Activated CD4-positive, alpha-beta T cell treated with anti-CD3 and anti-CD28 coated beads for 36 hours (primary cell): ENCODE measurements around the gene ENHO. TPM values are rescaled to one million over a fixed set of nuclear protein-coding genes. Genes with fewer than 3 reads are reported as not detected.
"Not testable (repeated sequence)": the region's sequence is repeated elsewhere in the genome, so short reads cannot be mapped to it uniquely, and the experiment has no call there.

Source experiments
- ATAC-seq: fragments of 200-7000 bp; cut with Tn5 transposase; one replicate; pipeline ENCODE4 v1.10.0; 2021; ENCODE audit warnings: mild to moderate bottlenecking, moderate library complexity
- CTCF ChIA-PET: fragments of 350-600 bp; sonication (Branson Sonifier 250); formaldehyde crosslinking; loops from one replicate; lab custom pipeline; 2021; ENCODE audit warnings: antibody characterized with exemption; lab: Charles Lee
- POLR2A ChIA-PET: fragments of 350-600 bp; sonication (Branson Sonifier 250); formaldehyde crosslinking; loops from one replicate; lab custom pipeline; 2021; ENCODE audit warnings: antibody characterized with exemption, inconsistent platforms; lab: Charles Lee
- DNase-seq: peaks from one replicate; pipeline ENCODE4 v3.0.0-alpha.2; 2020
- H3K27ac Mint-ChIP-seq: one replicate; pipeline ENCODE4 v1.8.0; 2021; ENCODE audit warnings: mixed read lengths
- H3K27me3 Mint-ChIP-seq: one replicate; pipeline ENCODE4 v1.8.0; 2021; ENCODE audit warnings: mixed read lengths
- H3K36me3 Mint-ChIP-seq: one replicate; pipeline ENCODE4 v1.8.0; 2021; ENCODE audit warnings: low read depth, mixed read lengths
- H3K4me1 Mint-ChIP-seq: one replicate; pipeline ENCODE4 v1.8.0; 2021; ENCODE audit warnings: mixed read lengths
- H3K4me3 Mint-ChIP-seq: one replicate; pipeline ENCODE4 v1.8.0; 2021; ENCODE audit warnings: mild to moderate bottlenecking, moderate library complexity, mixed read lengths
- H3K9me3 Mint-ChIP-seq: one replicate; pipeline ENCODE4 v1.8.0; 2021; ENCODE audit warnings: low read depth, mixed read lengths
- intact Hi-C, 2 experiments: fragments of 100-400 bp; cut with DNase I in 1 of 2; cut with micrococcal nuclease in 1 of 2; formaldehyde crosslinking; loops; one replicate each; pipeline versions ENCODE4 v1.14.2 to v1.15.1; 2022 to 2024; cut with DNase I, micrococcal nuclease
- total RNA-seq, 2 experiments: library from RNA; stranded (reverse); gene quantifications; one replicate each; pipeline ENCODE4 v1.2.3, GENCODE V29; 2021

ENHO gene
- total RNA-seq, 2 experiments from 2014 or later, result not detected

DNA sequence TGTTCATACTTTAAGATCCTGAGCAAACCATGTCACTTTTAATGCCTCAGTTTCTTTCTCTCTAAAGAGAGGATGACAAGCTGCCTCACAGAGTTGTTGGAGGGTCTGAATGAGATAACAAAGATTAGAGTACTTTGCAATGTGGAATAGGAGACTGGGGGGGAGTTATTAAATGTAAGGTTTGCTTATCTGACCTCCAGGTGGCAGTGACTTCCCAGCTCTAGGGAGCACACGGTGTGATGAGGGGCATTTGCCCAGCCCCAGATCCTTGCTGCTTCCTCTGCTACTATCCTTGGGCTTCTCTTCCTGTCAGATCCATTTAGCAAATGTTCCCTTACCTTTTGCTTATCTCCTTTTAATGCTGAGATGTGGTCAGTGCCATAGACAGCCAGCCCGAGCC is 30.7 kb downstream of the ENHO start:
- POLR2A ChIA-PET, result no interaction called here
- ATAC-seq (no peak), DNase-seq (no peak)
- Mint-ChIP-seq H3K27ac (no peak overlapping the region), H3K27me3 (peaks cover 25% of the 10 kb centered on the region), H3K4me3 (no peak overlapping the region), H3K9me3 (no peaks in the 10 kb centered on the region), H3K36me3 (no peaks in the 10 kb centered on the region), H3K4me1 (no peaks in the 10 kb centered on the region)
- intact Hi-C loops, result loop anchor here in 1 of 2 experiments (5.0 kb wide), 1 partner anchor 80 kb away; no protein-coding TSS in a partner anchor
- CTCF ChIA-PET, result no interaction called here

- peaks cover 26% of the 10 kb centered on the region for H3K27me3 Mint-ChIP-seq
- DNase-seq (no peak), ATAC-seq (no peak)
- CTCF ChIA-PET, result interaction anchor here (0.6 kb wide), 1 partner anchor 143 kb away, joined by 3 read pairs; no protein-coding TSS in a partner anchor
- H3K36me3 Mint-ChIP-seq, result no peaks in the 10 kb centered on the region
- POLR2A ChIA-PET, result no interaction called here
- intact Hi-C loops, result loop anchor here in 1 of 2 experiments (5.0 kb wide), 1 partner anchor 79 kb away; no protein-coding TSS in a partner anchor
- H3K27ac Mint-ChIP-seq, result no peak overlapping the region
- no peak overlapping the region for H3K4me3 Mint-ChIP-seq
- no peaks in the 10 kb centered on the region for H3K4me1 Mint-ChIP-seq
- H3K9me3 Mint-ChIP-seq, result no peaks in the 10 kb centered on the region
Measured at GRCh38 chr9:34491596-34491995, 31.2 kb downstream of the ENHO start.

DNA sequence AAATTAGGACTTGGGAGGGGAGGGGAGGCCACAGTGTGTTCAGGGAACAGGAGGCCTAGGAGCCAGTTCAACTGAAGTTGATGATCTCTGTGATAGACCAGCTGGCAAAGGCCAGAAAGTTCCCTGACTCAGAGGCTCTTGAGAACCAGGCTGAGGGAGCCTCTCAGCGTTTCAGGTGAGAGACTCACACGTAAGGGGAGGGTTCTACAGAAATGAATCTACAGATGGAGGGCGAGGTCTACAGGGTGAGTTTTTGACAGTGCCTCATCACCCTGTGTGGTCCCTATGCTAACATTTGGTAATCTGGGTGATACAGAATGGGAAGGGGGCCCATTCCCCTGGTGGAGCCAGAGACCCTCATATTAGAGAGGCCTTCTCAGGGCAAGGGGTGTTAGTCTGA is 32.0 kb downstream of the ENHO start:
- Mint-ChIP-seq H3K4me3 (no peak overlapping the region), H3K27me3 (peaks cover 28% of the 10 kb centered on the region), H3K36me3 (no peaks in the 10 kb centered on the region), H3K9me3 (no peaks in the 10 kb centered on the region), H3K4me1 (no peaks in the 10 kb centered on the region), H3K27ac (no peak overlapping the region)
- CTCF ChIA-PET, result interaction anchor here (0.6 to 1.5 kb wide), 3 partner anchors 11 to 115 kb away, joined by 3 to 7 read pairs (median 4); no protein-coding TSS in a partner anchor
- POLR2A ChIA-PET, result no interaction called here
- ATAC-seq, result peak; percentile 63
- intact Hi-C loops, result loop anchor here in 1 of 2 experiments (5.0 kb wide), 1 partner anchor 78 kb away; no protein-coding TSS in a partner anchor
- DNase-seq, result no peak

DNA sequence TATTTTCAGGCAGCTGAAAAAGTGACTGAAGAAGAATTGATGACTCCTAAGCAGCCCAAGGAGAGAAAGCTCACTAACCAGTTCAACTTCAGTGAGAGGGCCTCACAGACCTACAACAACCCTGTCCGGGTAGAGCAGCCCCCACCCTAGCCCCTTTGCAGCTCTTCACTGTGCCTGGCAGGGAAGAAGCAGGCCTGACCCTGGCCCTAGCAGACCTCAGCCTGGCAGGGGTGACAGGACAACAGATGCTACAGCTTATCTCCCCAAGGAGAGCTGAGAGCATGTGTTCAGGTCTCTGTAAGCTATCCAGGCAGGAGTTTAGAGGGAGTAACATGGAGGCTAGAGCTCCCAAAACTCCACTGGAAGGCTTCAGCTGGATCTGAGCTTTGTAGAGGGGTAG is 32.4 kb downstream of the ENHO start:
- peaks cover 28% of the 10 kb centered on the region for H3K27me3 Mint-ChIP-seq
- H3K36me3 Mint-ChIP-seq, result no peaks in the 10 kb centered on the region
- ATAC-seq, result no peak
- ChIA-PET CTCF (interaction anchor here (0.6 to 1.5 kb wide), 3 partner anchors 11 to 115 kb away, joined by 3 to 7 read pairs (median 4); no protein-coding TSS in a partner anchor), POLR2A (no interaction called here)
- H3K27ac Mint-ChIP-seq, result no peak overlapping the region
- no peak overlapping the region for H3K4me3 Mint-ChIP-seq
- no peak for DNase-seq
- no peaks in the 10 kb centered on the region for H3K4me1 Mint-ChIP-seq
- H3K9me3 Mint-ChIP-seq, result no peaks in the 10 kb centered on the region
- intact Hi-C loops, result loop anchor here in 1 of 2 experiments (5.0 kb wide), 1 partner anchor 78 kb away; no protein-coding TSS in a partner anchor

DNA sequence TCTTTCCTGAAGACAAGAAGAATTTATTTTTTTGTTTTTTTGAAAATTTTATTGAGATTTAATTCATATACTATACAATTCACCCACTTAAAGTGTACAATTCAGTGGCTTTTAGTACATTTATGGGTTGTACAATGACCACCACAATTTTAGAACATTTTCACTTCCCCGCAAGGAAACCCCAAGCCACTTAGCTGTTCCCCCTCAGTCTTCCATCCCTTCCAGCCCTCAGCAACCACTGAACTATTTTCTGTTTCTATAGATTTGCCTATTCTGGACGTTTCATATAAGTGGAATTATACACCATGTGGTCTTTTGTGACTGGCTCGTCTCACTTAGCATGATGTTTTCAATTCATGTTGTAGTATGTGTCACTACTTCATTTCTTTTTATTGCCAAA is 36.2 kb downstream of the ENHO start:
- no peak for DNase-seq
- Mint-ChIP-seq H3K36me3 (no peaks in the 10 kb centered on the region), H3K27me3 (peaks cover 20% of the 10 kb centered on the region), H3K4me3 (no peak overlapping the region), H3K9me3 (no peaks in the 10 kb centered on the region), H3K27ac (no peak overlapping the region), H3K4me1 (no peaks in the 10 kb centered on the region)
- intact Hi-C loops, result no loop called here
- ATAC-seq, result no peak
- ChIA-PET CTCF (no interaction called here), POLR2A (no interaction called here)

- ChIA-PET CTCF (no interaction called here), POLR2A (no interaction called here)
- ATAC-seq (no peak), DNase-seq (no peak)
- H3K36me3 Mint-ChIP-seq, result no peaks in the 10 kb centered on the region
- H3K4me1 Mint-ChIP-seq, result no peaks in the 10 kb centered on the region
- peaks cover 18% of the 10 kb centered on the region for H3K27me3 Mint-ChIP-seq
- no peak overlapping the region for H3K4me3 Mint-ChIP-seq
- intact Hi-C loops, result no loop called here
- no peaks in the 10 kb centered on the region for H3K9me3 Mint-ChIP-seq
- no peak overlapping the region for H3K27ac Mint-ChIP-seq
Measured at GRCh38 chr9:34485822-34486221, 37.0 kb downstream of the ENHO start.

- H3K4me3 Mint-ChIP-seq, result no peak overlapping the region
- intact Hi-C loops, result no loop called here
- ChIA-PET CTCF (interaction anchor here (0.6 to 1.5 kb wide), 3 partner anchors 8 to 154 kb away, joined by 3 to 4 read pairs (median 3); no protein-coding TSS in a partner anchor), POLR2A (no interaction called here)
- ATAC-seq, result no peak
- H3K27ac Mint-ChIP-seq, result no peak overlapping the region
- H3K27me3 Mint-ChIP-seq, result peaks cover 16% of the 10 kb centered on the region
- no peak for DNase-seq
- no peaks in the 10 kb centered on the region for H3K36me3 Mint-ChIP-seq
- H3K4me1 Mint-ChIP-seq, result no peaks in the 10 kb centered on the region
- no peaks in the 10 kb centered on the region for H3K9me3 Mint-ChIP-seq
Measured at GRCh38 chr9:34484678-34485077, 38.1 kb downstream of the ENHO start.

DNA sequence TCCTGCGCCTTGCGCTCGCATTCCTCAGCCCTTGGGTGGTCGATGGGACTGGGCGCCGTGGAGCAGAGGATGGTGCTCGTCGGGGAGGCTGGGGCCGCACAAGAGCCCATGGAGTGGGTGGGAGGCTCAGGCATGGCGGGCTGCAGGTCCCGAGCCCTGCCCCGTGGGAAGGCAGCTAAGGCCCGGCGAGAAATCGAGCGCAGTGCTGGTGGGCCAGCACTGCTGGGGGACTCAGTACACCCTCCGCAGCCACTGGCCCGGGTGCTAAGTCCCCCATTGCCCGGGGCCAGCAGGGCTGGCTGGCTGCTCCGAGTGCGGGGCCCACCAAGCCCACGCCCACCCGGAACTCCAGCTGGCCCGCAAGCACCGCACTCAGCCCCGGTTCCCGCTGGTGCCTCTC is 40.0 kb downstream of the ENHO start:
- intact Hi-C loops, DNase-seq, ATAC-seq, H3K4me1 Mint-ChIP-seq, CTCF ChIA-PET, H3K27ac Mint-ChIP-seq, H3K9me3 Mint-ChIP-seq, H3K36me3 Mint-ChIP-seq, H3K27me3 Mint-ChIP-seq, POLR2A ChIA-PET, H3K4me3 Mint-ChIP-seq: not testable (repeated sequence)

- intact Hi-C loops, H3K27ac Mint-ChIP-seq: not testable (repeated sequence)
Measured at GRCh38 chr9:34481620-34482019, 41.2 kb downstream of the ENHO start.

DNA sequence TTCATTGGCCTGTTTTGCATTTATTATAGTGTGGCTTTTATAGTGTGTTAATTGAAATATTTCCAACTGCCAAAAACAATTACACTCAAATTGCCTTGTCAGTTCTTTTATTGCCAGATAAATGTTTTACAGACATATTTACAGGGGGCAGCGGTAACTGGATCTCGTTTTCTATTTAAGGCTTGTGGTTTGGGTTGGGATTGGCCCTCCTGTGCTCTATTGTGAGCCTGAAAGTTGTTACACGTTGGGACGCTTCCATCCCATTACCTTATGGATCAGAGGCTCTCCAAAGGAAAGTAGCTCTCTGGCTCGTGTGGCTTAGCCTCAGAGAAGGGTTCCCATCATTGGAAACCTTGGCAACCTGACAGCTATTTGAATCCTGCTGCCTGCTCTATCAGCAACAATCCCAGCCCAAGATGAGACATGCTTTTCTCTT is 43.3 kb downstream of the ENHO start:
- Mint-ChIP-seq H3K4me3 (no peak overlapping the region), H3K27me3 (peaks cover 12% of the 10 kb centered on the region), H3K27ac (no peak overlapping the region), H3K36me3 (no peaks in the 10 kb centered on the region), H3K4me1 (no peaks in the 10 kb centered on the region), H3K9me3 (no peaks in the 10 kb centered on the region)
- ChIA-PET POLR2A (interaction anchor here (0.6 kb wide), 1 partner anchor 1150 kb away, joined by 3 read pairs; no protein-coding TSS in a partner anchor), CTCF (interaction anchor here (0.7 kb wide), 1 partner anchor 30 kb away, joined by 3 read pairs; no protein-coding TSS in a partner anchor)
- ATAC-seq (no peak), DNase-seq (no peak)
- intact Hi-C loops, result no loop called here

More at GRCh38 chr9:34481620-34482019, 41.2 kb downstream of the ENHO start:
- H3K4me1 Mint-ChIP-seq, H3K36me3 Mint-ChIP-seq, ATAC-seq, DNase-seq, H3K4me3 Mint-ChIP-seq, H3K9me3 Mint-ChIP-seq, CTCF ChIA-PET: not testable (repeated sequence)
- peaks cover 11% of the 10 kb centered on the region for H3K27me3 Mint-ChIP-seq
- POLR2A ChIA-PET, result interaction anchor here (0.6 kb wide), 1 partner anchor 1209 kb away, joined by 4 read pairs; no protein-coding TSS in a partner anchor

DNA sequence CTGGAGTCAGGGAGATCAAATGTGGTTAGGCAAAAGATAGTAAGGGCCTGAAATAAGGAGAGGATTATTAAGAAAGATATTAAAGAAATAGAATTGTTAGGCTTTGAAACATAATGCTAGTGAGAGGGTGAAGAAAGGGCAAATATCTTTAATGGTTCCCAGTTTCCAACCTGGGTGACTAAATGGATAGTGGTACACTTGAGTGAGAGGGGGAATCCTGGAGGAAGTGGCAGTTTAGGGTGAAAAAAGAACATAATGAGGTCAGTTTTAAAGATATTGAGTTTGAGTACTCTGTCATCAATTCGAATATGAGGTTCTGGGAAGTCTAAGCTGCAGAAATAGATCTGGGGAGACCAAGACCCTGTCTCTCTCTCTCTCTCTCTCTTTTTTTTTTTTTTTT is 45.2 kb downstream of the ENHO start:
- Mint-ChIP-seq H3K36me3 (no peaks in the 10 kb centered on the region), H3K4me1 (no peaks in the 10 kb centered on the region), H3K9me3 (no peaks in the 10 kb centered on the region), H3K4me3 (no peak overlapping the region), H3K27me3 (peaks cover 12% of the 10 kb centered on the region), H3K27ac (no peak overlapping the region)
- intact Hi-C loops, result no loop called here
- no peak for DNase-seq
- ChIA-PET POLR2A (no interaction called here), CTCF (interaction anchor here (1.0 to 1.6 kb wide), 2 partner anchors 22 to 24 kb away, joined by 3 read pairs; no protein-coding TSS in a partner anchor)
- no peak for ATAC-seq

GRCh38 chr9:34475097-34475496 is 47.7 kb downstream of the ENHO start:
- intact Hi-C loops, result no loop called here
- Mint-ChIP-seq H3K9me3 (no peaks in the 10 kb centered on the region), H3K27me3 (peaks cover 10% of the 10 kb centered on the region), H3K4me1 (no peaks in the 10 kb centered on the region), H3K27ac (no peak overlapping the region), H3K36me3 (no peaks in the 10 kb centered on the region), H3K4me3 (no peak overlapping the region)
- ChIA-PET CTCF (no interaction called here), POLR2A (no interaction called here)
- DNase-seq (no peak), ATAC-seq (no peak)
